ENCODE data around the gene HNRNPUL2.

DNA sequence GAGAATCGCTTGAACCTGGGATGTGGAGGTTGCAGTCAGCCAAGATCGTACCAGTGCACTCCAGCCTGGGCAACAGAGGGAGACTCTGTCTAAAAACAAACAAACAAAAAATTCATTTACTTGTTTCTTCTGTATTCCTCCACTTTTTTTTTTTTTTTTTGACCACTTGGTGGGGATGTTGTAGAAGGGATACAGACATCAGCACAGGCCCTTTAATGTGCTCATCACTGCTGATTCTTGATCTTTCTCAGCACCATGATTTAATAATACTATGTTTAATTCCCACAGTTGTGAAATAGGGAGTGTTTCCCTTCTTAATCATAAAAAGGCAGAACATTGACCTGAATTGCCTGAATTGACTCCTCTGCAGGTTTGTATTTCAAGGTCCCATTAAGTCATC lies 5.6 kb upstream of the HNRNPUL2 start:
- TF ChIP-seq BACH2 (CRISPR knock-in tag; IDR thresholded peaks at IDR 0.05; ENCODE audit: borderline replicate concordance): no peak
- TF ChIP-seq ISL1 (CRISPR knock-in tag; IDR thresholded peaks at IDR 0.05): no peak
- no peak for TF ChIP-seq ESRRG (CRISPR knock-in tag; IDR thresholded peaks at IDR 0.05)
- TF ChIP-seq, protein P1, sequence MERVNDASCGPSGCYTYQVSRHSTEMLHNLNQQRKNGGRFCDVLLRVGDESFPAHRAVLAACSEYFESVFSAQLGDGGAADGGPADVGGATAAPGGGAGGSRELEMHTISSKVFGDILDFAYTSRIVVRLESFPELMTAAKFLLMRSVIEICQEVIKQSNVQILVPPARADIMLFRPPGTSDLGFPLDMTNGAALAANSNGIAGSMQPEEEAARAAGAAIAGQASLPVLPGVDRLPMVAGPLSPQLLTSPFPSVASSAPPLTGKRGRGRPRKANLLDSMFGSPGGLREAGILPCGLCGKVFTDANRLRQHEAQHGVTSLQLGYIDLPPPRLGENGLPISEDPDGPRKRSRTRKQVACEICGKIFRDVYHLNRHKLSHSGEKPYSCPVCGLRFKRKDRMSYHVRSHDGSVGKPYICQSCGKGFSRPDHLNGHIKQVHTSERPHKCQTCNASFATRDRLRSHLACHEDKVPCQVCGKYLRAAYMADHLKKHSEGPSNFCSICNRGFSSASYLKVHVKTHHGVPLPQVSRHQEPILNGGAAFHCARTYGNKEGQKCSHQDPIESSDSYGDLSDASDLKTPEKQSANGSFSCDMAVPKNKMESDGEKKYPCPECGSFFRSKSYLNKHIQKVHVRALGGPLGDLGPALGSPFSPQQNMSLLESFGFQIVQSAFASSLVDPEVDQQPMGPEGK (CRISPR knock-in tag; IDR thresholded peaks at IDR 0.05; ENCODE audit: borderline replicate concordance): no peak
- TF ChIP-seq ZFP30 (CRISPR knock-in tag; IDR thresholded peaks at IDR 0.05): no peak
- no peak for TF ChIP-seq ZC3H10 (CRISPR knock-in tag; IDR thresholded peaks at IDR 0.05)
- TF ChIP-seq, protein P2, sequence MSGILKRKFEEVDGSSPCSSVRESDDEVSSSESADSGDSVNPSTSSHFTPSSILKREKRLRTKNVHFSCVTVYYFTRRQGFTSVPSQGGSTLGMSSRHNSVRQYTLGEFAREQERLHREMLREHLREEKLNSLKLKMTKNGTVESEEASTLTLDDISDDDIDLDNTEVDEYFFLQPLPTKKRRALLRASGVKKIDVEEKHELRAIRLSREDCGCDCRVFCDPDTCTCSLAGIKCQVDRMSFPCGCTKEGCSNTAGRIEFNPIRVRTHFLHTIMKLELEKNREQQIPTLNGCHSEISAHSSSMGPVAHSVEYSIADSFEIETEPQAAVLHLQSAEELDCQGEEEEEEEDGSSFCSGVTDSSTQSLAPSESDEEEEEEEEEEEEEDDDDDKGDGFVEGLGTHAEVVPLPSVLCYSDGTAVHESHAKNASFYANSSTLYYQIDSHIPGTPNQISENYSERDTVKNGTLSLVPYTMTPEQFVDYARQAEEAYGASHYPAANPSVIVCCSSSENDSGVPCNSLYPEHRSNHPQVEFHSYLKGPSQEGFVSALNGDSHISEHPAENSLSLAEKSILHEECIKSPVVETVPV (CRISPR knock-in tag; IDR thresholded peaks at IDR 0.05): no peak
- TF ChIP-seq TOX (CRISPR knock-in tag; IDR thresholded peaks at IDR 0.05; ENCODE audit: borderline replicate concordance): no peak
- TF ChIP-seq POU6F1 (CRISPR knock-in tag; IDR thresholded peaks at IDR 0.05; ENCODE audit: borderline replicate concordance, low read depth): no peak

All from SK-N-SH treated with all-trans-retinoic acid at 6 μM for 48 hours (cell line).